ENCODE results near the gene BAIAP3. TPM values are rescaled to one million over a fixed set of nuclear protein-coding genes. Genes with fewer than 3 reads are reported as not detected.

The BAIAP3 gene
- total and polyA plus RNA-seq, 3 experiments from 2014 or later, result 7.2 to 8.3 (median 7.5) TPM

- Histone ChIP-seq H3K36me3 (ENCODE audit: insufficient read depth, low read length) (no peaks in the 10 kb centered on the region), H3K4me1 (ENCODE audit: insufficient read depth, low read length) (peaks cover 24% of the 10 kb centered on the region), H3K4me3 (ENCODE audit: low read length) (no peak overlapping the region), H3K9me3 (ENCODE audit: low read length) (no peaks in the 10 kb centered on the region), H3K27ac (ENCODE audit: low read depth, low read length) (no peak overlapping the region), H3K27me3 (ENCODE audit: insufficient read depth, low read length, poor library complexity, severe bottlenecking) (peaks cover 13% of the 10 kb centered on the region)
- no peak overlapping the region for H3K4me3 Mint-ChIP-seq
- no peak for DNase-seq
- no peak overlapping the region for H3K27ac Mint-ChIP-seq
- peaks cover 3 to 5% of the 10 kb centered on the region in 2 donors for H3K27me3 Mint-ChIP-seq
- ChIA-PET CTCF (interaction anchor here (1.4 kb wide), 1 partner anchor 26 kb away, joined by 3 read pairs; no protein-coding TSS in a partner anchor), POLR2A (no interaction called here)
- peaks cover 13 to 48% (median 18%) of the 10 kb centered on the region in 3 donors for H3K4me1 Mint-ChIP-seq
- H3K9me3 Mint-ChIP-seq, result no peaks in the 10 kb centered on the region
- no peaks in the 10 kb centered on the region for H3K36me3 Mint-ChIP-seq
Observed at GRCh38 chr16:1338855-1339675, 5.6 kb downstream of the BAIAP3 start.

- H3K9me3 Mint-ChIP-seq, result no peaks in the 10 kb centered on the region
- Histone ChIP-seq H3K9me3 (ENCODE audit: low read length) (no peaks in the 10 kb centered on the region), H3K36me3 (ENCODE audit: insufficient read depth, low read length) (no peaks in the 10 kb centered on the region), H3K4me1 (ENCODE audit: insufficient read depth, low read length) (peaks cover 19% of the 10 kb centered on the region), H3K27me3 (ENCODE audit: insufficient read depth, low read length, poor library complexity, severe bottlenecking) (no peaks in the 10 kb centered on the region), H3K4me3 (ENCODE audit: low read length) (no peak overlapping the region), H3K27ac (ENCODE audit: low read depth, low read length) (no peak overlapping the region)
- no peaks in the 10 kb centered on the region for H3K27me3 Mint-ChIP-seq
- DNase-seq, result no peak
- no peaks in the 10 kb centered on the region for H3K36me3 Mint-ChIP-seq
- no peak overlapping the region for H3K27ac Mint-ChIP-seq
- no peak overlapping the region for H3K4me3 Mint-ChIP-seq
- CTCF ChIA-PET, result no interaction called here
- POLR2A ChIA-PET, result interaction anchor here (2.9 kb wide), 1 partner anchor 8 kb away, joined by 13 read pairs; the partner anchor contains the start of gene BAIAP3
- peaks cover 13 to 34% (median 13%) of the 10 kb centered on the region in 3 donors for H3K4me1 Mint-ChIP-seq
Observed at GRCh38 chr16:1340730-1341494, 7.5 kb downstream of the BAIAP3 start.

- Histone ChIP-seq H3K9me3 (ENCODE audit: low read length) (no peaks in the 10 kb centered on the region), H3K4me3 (ENCODE audit: low read length) (peak overlapping the region; percentile 62), H3K4me1 (ENCODE audit: insufficient read depth, low read length) (peaks cover 19% of the 10 kb centered on the region), H3K36me3 (ENCODE audit: insufficient read depth, low read length) (no peaks in the 10 kb centered on the region), H3K27ac (ENCODE audit: low read depth, low read length) (no peak overlapping the region), H3K27me3 (ENCODE audit: insufficient read depth, low read length, poor library complexity, severe bottlenecking) (no peaks in the 10 kb centered on the region)
- Mint-ChIP-seq H3K9me3 (no peaks in the 10 kb centered on the region), H3K4me1 (peaks cover 13 to 28% (median 13%) of the 10 kb centered on the region in 3 donors), H3K4me3 (peak overlapping the region in 5 of 7 donors; percentile 66 to 89 (median 79)), H3K27ac (peak overlapping the region in 2 of 8 donors; percentile 76 to 82), H3K36me3 (no peaks in the 10 kb centered on the region), H3K27me3 (no peaks in the 10 kb centered on the region)
- no peak for DNase-seq
- ChIA-PET POLR2A (interaction anchor here (1.2 to 2.9 kb wide), 4 partner anchors 9 to 33 kb away, joined by 5 to 14 read pairs (median 9); partner anchors contain the start of genes BAIAP3 and UBE2I), CTCF (interaction anchor here (1.1 to 1.8 kb wide), 5 partner anchors 23 to 277 kb away, joined by 3 to 8 read pairs (median 3); partner anchors contain the start of gene UBE2I)
Observed at GRCh38 chr16:1341495-1342420, 8.3 kb downstream of the BAIAP3 start.

GRCh38 chr16:1342526-1343427, 9.3 kb downstream of the BAIAP3 start:
- CTCF ChIA-PET, result interaction anchor here (0.9 to 1.8 kb wide), 6 partner anchors 22 to 276 kb away, joined by 3 to 8 read pairs (median 3); partner anchors contain the start of gene UBE2I
- H3K4me1 ChIP-seq (ENCODE audit: insufficient read depth, low read length), result peaks cover 19% of the 10 kb centered on the region
- H3K27ac ChIP-seq (ENCODE audit: low read depth, low read length), result no peak overlapping the region
- H3K9me3 ChIP-seq (ENCODE audit: low read length), result no peaks in the 10 kb centered on the region
- peak overlapping the region; percentile 4 to 83 (median 72) for H3K27ac Mint-ChIP-seq
- H3K36me3 Mint-ChIP-seq, result peaks cover 0 to 6% (median 0%) of the 10 kb centered on the region in 3 donors
- POLR2A ChIA-PET, result interaction anchor here (0.5 to 2.9 kb wide), 6 partner anchors 8 to 190 kb away, joined by 3 to 14 read pairs (median 5); partner anchors contain the start of genes BAIAP3, TMEM204 and UBE2I
- H3K4me3 Mint-ChIP-seq, result peak overlapping the region; percentile 21 to 89 (median 79)
- peaks cover 13 to 28% (median 13%) of the 10 kb centered on the region in 3 donors for H3K4me1 Mint-ChIP-seq
- H3K27me3 Mint-ChIP-seq, result no peaks in the 10 kb centered on the region
- H3K9me3 Mint-ChIP-seq, result no peaks in the 10 kb centered on the region
- peak; percentile 93 to 97 (median 95) for DNase-seq
- H3K36me3 ChIP-seq (ENCODE audit: insufficient read depth, low read length), result no peaks in the 10 kb centered on the region
- no peaks in the 10 kb centered on the region for H3K27me3 ChIP-seq (ENCODE audit: insufficient read depth, low read length, poor library complexity, severe bottlenecking)
- peak overlapping the region; percentile 62 for H3K4me3 ChIP-seq (ENCODE audit: low read length)

- H3K9me3 ChIP-seq (ENCODE audit: low read length), result no peaks in the 10 kb centered on the region
- Mint-ChIP-seq H3K27ac (peak overlapping the region in 7 of 8 donors; percentile 4 to 83 (median 72)), H3K4me1 (peaks cover 13 to 28% (median 13%) of the 10 kb centered on the region in 3 donors), H3K4me3 (peak overlapping the region; percentile 21 to 89 (median 79)), H3K36me3 (peaks cover 0 to 8% (median 0%) of the 10 kb centered on the region in 3 donors), H3K9me3 (no peaks in the 10 kb centered on the region), H3K27me3 (no peaks in the 10 kb centered on the region)
- peaks cover 19% of the 10 kb centered on the region for H3K4me1 ChIP-seq (ENCODE audit: insufficient read depth, low read length)
- ChIA-PET CTCF (interaction anchor here (1.1 to 1.8 kb wide), 3 partner anchors 29 to 42 kb away, joined by 3 to 8 read pairs (median 6); partner anchors contain the start of gene UBE2I), POLR2A (interaction anchor here (1.0 to 2.9 kb wide), 5 partner anchors 7 to 190 kb away, joined by 3 to 14 read pairs (median 5); partner anchors contain the start of genes BAIAP3, TMEM204 and UBE2I)
- no peaks in the 10 kb centered on the region for H3K36me3 ChIP-seq (ENCODE audit: insufficient read depth, low read length)
- H3K4me3 ChIP-seq (ENCODE audit: low read length), result peak overlapping the region; percentile 37
- DNase-seq, result no peak
- H3K27me3 ChIP-seq (ENCODE audit: insufficient read depth, low read length, poor library complexity, severe bottlenecking), result no peaks in the 10 kb centered on the region
- H3K27ac ChIP-seq (ENCODE audit: low read depth, low read length), result no peak overlapping the region
Observed at GRCh38 chr16:1343428-1344242, 10.2 kb downstream of the BAIAP3 start.

GRCh38 chr16:1344499-1344898, 11.1 kb downstream of the BAIAP3 start:
- Histone ChIP-seq H3K4me1 (ENCODE audit: insufficient read depth, low read length) (peaks cover 19% of the 10 kb centered on the region), H3K27ac (ENCODE audit: low read depth, low read length) (no peak overlapping the region), H3K27me3 (ENCODE audit: insufficient read depth, low read length, poor library complexity, severe bottlenecking) (no peaks in the 10 kb centered on the region), H3K36me3 (ENCODE audit: insufficient read depth, low read length) (no peaks in the 10 kb centered on the region), H3K4me3 (ENCODE audit: low read length) (no peak overlapping the region), H3K9me3 (ENCODE audit: low read length) (no peaks in the 10 kb centered on the region)
- ChIA-PET POLR2A (no interaction called here), CTCF (no interaction called here)
- DNase-seq, result no peak
- Mint-ChIP-seq H3K4me1 (peaks cover 13 to 32% (median 13%) of the 10 kb centered on the region in 3 donors), H3K27me3 (no peaks in the 10 kb centered on the region), H3K4me3 (peak overlapping the region in 1 of 7 donors; percentile 18), H3K36me3 (peaks cover 0 to 17% (median 0%) of the 10 kb centered on the region in 3 donors), H3K27ac (peak overlapping the region in 2 of 8 donors; percentile 43 to 45), H3K9me3 (no peaks in the 10 kb centered on the region)
